Heart left ventricle (tissue), 16 donors: ENCODE measurements around the gene VSIG8. TPM values are rescaled to one million over a fixed set of nuclear protein-coding genes. Genes with fewer than 3 reads are reported as not detected.

ENCODE experiments used
- ATAC-seq, 4 donors: fragments of 200-7000 bp; cut with Tn5 transposase; one replicate each; pipeline ENCODE4 v1.9.1; 2020 to 2022; ENCODE audit warnings: moderate library complexity in 4 of 4, mild to moderate bottlenecking in 3 of 4, moderate number of reproducible peaks in 1 of 4
- DNase-seq, 5 donors: peaks; one replicate each; pipeline ENCODE4 v3.0.0-alpha.2; 2020
- H3K27ac ChIP-seq, 12 donors: fragments of 200-600 bp; sonication (generic) in 4 of 12; one replicate each; pipeline versions ENCODE4 v1.5.0 to v1.8.0; 2016 to 2022; ENCODE audit warnings: mild to moderate bottlenecking in 2 of 12
- H3K27me3 ChIP-seq, 9 donors: fragments of 200-600 bp; sonication (generic) in 2 of 9; one replicate each; pipeline versions ENCODE4 v1.5.1 to v1.8.0; 2016 to 2022; ENCODE audit warnings: mild to moderate bottlenecking in 3 of 9
- H3K36me3 ChIP-seq, 9 donors: fragments of 200-600 bp; sonication (generic) in 2 of 9; one replicate each; pipeline versions ENCODE4 v1.5.0 to v1.8.0; 2018 to 2022; ENCODE audit warnings: mild to moderate bottlenecking in 2 of 9
- H3K4me1 ChIP-seq, 12 donors: fragments of 200-600 bp; sonication (generic) in 4 of 12; one replicate each; pipeline versions ENCODE4 v1.5.0 to v1.8.0; 2016 to 2022; ENCODE audit warnings: mild to moderate bottlenecking in 3 of 12
- H3K4me3 ChIP-seq, 12 donors: fragments of 200-600 bp; sonication (generic) in 4 of 12; one replicate each; pipeline versions ENCODE4 v1.5.0 to v1.8.0; 2017 to 2022; ENCODE audit warnings: mild to moderate bottlenecking in 9 of 12, moderate library complexity in 4 of 12
- H3K9me3 ChIP-seq, 12 donors: fragments of 200-600 bp; sonication (generic) in 4 of 12; one replicate each; pipeline versions ENCODE4 v1.5.0 to v1.8.0; 2016 to 2022; ENCODE audit warnings: mild to moderate bottlenecking in 1 of 12
- POLR2A ChIP-seq, 2 donors: fragments of 450-650 bp; IDR thresholded peaks; one replicate each; pipeline ENCODE4 v1.6.1; 2017; ENCODE audit warnings: antibody characterized with exemption in 2 of 2, mild to moderate bottlenecking in 2 of 2, moderate library complexity in 2 of 2
- WGBS, 4 donors: extraction: QIAGEN DNeasy Blood & Tissue Kit in 2 of 4; methylation state at CpG; one replicate each; pipeline versions ENCODE4 v1.1.5 to v1.1.7; 2013 to 2018; 5-methylcytosine and 5-hydroxymethylcytosine counted together
- intact Hi-C, 10 donors: fragments of 100-400 bp; cut with DNase I; formaldehyde crosslinking; loops; one replicate each; pipeline versions ENCODE4 v1.11.1 to v1.14.2; 2022
- polyA plus RNA-seq, 2 donors: library from polyadenylated mRNA; stranded (reverse); fragments of 200-250 nt; gene quantifications; one replicate each; pipeline ENCODE4 v1.2.3, GENCODE V29; 2013
- total RNA-seq, 9 donors: library from RNA; depleted of rRNA in 2 of 9; stranded (reverse); fragments of >200 nt in 2 of 9; fragmentation: NEBNext Ultra II Directional in 3 of 9; extraction: Animal tissue kit (Norgen Biotek cat#: 25700) in 3 of 9; gene quantifications; one replicate each; pipeline versions ENCODE4 v1.1.0 to v1.2.4, GENCODE V29; 2016 to 2023
- TF ChIP-seq, protein P1 (sequence below), 12 donors: fragments of 200-600 bp; sonication (generic) in 4 of 12; IDR thresholded peaks; one replicate each; pipeline versions ENCODE4 v1.5.0 to v1.8.0; 2018 to 2022; ENCODE audit warnings: antibody characterized with exemption in 12 of 12, mild to moderate bottlenecking in 5 of 12
- donor health status: ischemic (EF 13 %, LVEDD 7.1; RV severe dilation, severe dysfunction).
- donor health status: healthy with polysubstance abuse.
- donor health status: DM: no; HTN: yes; CAD: no.
- donor health status: DM: no; HTN: no; CAD: no.
- donor health status: ischemic (EF 25% LVEDD 6.9; RV normal size, moderate dysfunction).
- donor health status: ischemic (EF 25% LVEDD 5.7; RV mildly dilated, moderate dysfunction).
- donor health status: healthy.
- donor health status: DM: yes; HTN: yes; CAD: no.
- donor health status: ischemic (EF 35%, LVEDD 5.7; RV mildly dilated, moderate dysfunction).
- donor health status: nonischemic (EF 11% LVEDD 7.7; RV severe dilation, severe dysfunction).
- donor health status: DM: yes; HTN: yes; CAD: no.
- donor health status: PGD.
- donor health status: ischemic (EF 29% LVEDD 5.4; RV normal size, mild dysfunction).
- donor health status: nonischemic (EF 23%, LVEDD 6.1; RV moderate dilation, normal function).

The VSIG8 gene
- total and polyA plus RNA-seq, 11 donors, result 0.27 TPM; not detected in 10

- Histone ChIP-seq H3K27ac (no peak overlapping the region), H3K27me3 (no peaks in the 10 kb centered on the region), H3K36me3 (peaks cover 0 to 51% (median 0%) of the 10 kb centered on the region in 9 donors), H3K9me3 (no peaks in the 10 kb centered on the region), H3K4me1 (peaks cover 0 to 33% (median 0%) of the 10 kb centered on the region in 12 donors), H3K4me3 (no peak overlapping the region)
- DNase-seq, result no peak
- intact Hi-C loops, result loop anchor here in 1 of 10 donors (10.0 kb wide), 1 partner anchor 102 kb away; no protein-coding TSS in a partner anchor
- no peak for TF ChIP-seq POLR2A (IDR thresholded peaks at IDR 0.05)
- TF ChIP-seq, protein P1, sequence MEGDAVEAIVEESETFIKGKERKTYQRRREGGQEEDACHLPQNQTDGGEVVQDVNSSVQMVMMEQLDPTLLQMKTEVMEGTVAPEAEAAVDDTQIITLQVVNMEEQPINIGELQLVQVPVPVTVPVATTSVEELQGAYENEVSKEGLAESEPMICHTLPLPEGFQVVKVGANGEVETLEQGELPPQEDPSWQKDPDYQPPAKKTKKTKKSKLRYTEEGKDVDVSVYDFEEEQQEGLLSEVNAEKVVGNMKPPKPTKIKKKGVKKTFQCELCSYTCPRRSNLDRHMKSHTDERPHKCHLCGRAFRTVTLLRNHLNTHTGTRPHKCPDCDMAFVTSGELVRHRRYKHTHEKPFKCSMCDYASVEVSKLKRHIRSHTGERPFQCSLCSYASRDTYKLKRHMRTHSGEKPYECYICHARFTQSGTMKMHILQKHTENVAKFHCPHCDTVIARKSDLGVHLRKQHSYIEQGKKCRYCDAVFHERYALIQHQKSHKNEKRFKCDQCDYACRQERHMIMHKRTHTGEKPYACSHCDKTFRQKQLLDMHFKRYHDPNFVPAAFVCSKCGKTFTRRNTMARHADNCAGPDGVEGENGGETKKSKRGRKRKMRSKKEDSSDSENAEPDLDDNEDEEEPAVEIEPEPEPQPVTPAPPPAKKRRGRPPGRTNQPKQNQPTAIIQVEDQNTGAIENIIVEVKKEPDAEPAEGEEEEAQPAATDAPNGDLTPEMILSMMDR (IDR thresholded peaks at IDR 0.05), result no peak
- 94 to 98% (median 97%) methylated on average over 2 of the region's 2 CpGs for WGBS, 4 donors
- ATAC-seq, result no peak
Measured at GRCh38 chr1:159832309-159832708, 30.1 kb downstream of the VSIG8 start.

- 59 to 64% (median 59%) methylated on average over 7 of the region's 7 CpGs for WGBS, 4 donors
- H3K4me3 ChIP-seq, result no peak overlapping the region
- ATAC-seq, result no peak
- H3K36me3 ChIP-seq, result peaks cover 0 to 44% (median 0%) of the 10 kb centered on the region in 9 donors
- no peak for DNase-seq
- no peaks in the 10 kb centered on the region for H3K27me3 ChIP-seq
- no peaks in the 10 kb centered on the region for H3K9me3 ChIP-seq
- peaks cover 0 to 40% (median 0%) of the 10 kb centered on the region in 12 donors for H3K4me1 ChIP-seq
- intact Hi-C loops, result loop anchor here in 1 of 10 donors (10.0 kb wide), 1 partner anchor 103 kb away; no protein-coding TSS in a partner anchor
- TF ChIP-seq, protein P1 (IDR thresholded peaks at IDR 0.05), result no peak
- no peak for TF ChIP-seq POLR2A (IDR thresholded peaks at IDR 0.05)
- H3K27ac ChIP-seq, result no peak overlapping the region
Measured at GRCh38 chr1:159831412-159832141, 30.9 kb downstream of the VSIG8 start.

DNA sequence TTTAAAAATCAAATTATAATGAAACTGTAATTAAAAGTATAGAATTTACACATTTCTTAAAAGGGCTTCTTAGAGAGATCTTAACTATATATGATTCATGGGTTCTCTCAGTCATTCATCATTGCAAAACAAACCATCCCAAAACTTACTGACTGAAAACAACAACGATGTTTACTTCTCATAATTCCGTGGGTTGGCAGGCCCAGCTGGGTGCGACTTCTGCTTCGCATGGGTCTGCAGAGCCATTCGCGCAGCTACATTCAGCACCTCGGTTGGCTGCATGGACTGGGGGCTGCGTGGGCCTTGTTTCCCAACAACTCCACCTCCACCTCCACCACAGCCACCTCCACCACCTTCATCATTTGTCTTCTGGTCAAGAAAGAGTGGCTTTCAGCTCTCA, 31.7 kb downstream of the VSIG8 start:
- Histone ChIP-seq H3K36me3 (peaks cover 0 to 35% (median 0%) of the 10 kb centered on the region in 9 donors), H3K27ac (peak overlapping the region in 1 of 12 donors; percentile 6), H3K9me3 (no peaks in the 10 kb centered on the region), H3K27me3 (no peaks in the 10 kb centered on the region), H3K4me1 (peaks cover 0 to 48% (median 0%) of the 10 kb centered on the region in 12 donors), H3K4me3 (peak overlapping the region in 1 of 12 donors; percentile 58)
- 86 to 96% (median 91%) methylated on average over 8 of the region's 8 CpGs for WGBS, 4 donors
- TF ChIP-seq, protein P1 (IDR thresholded peaks at IDR 0.05), result no peak
- no peak for TF ChIP-seq POLR2A (IDR thresholded peaks at IDR 0.05)
- intact Hi-C loops, result loop anchor here in 1 of 10 donors (10.0 kb wide), 1 partner anchor 104 kb away; no protein-coding TSS in a partner anchor
- no peak for ATAC-seq
- DNase-seq, result no peak

- H3K27me3 ChIP-seq, result no peaks in the 10 kb centered on the region
- TF ChIP-seq POLR2A (IDR thresholded peaks at IDR 0.05), result no peak
- TF ChIP-seq, protein P1 (IDR thresholded peaks at IDR 0.05), result no peak
- H3K4me1 ChIP-seq, result peaks cover 0 to 56% (median 0%) of the 10 kb centered on the region in 12 donors
- intact Hi-C loops, result loop anchor here in 1 of 10 donors (10.0 kb wide), 1 partner anchor 105 kb away; no protein-coding TSS in a partner anchor
- no peaks in the 10 kb centered on the region for H3K9me3 ChIP-seq
- ATAC-seq (peak; percentile 21 to 62 (median 48)), DNase-seq (peak in 3 of 5 donors; percentile 39 to 62 (median 55))
- H3K36me3 ChIP-seq, result peaks cover 0 to 27% (median 0%) of the 10 kb centered on the region in 9 donors
- peak overlapping the region in 1 of 12 donors; percentile 91 for H3K27ac ChIP-seq
- 79 to 88% (median 84%) methylated on average over 18 of the region's 18 CpGs for WGBS, 4 donors
- peak overlapping the region in 1 of 12 donors; percentile 58 for H3K4me3 ChIP-seq
Measured at GRCh38 chr1:159829822-159830465, 32.5 kb downstream of the VSIG8 start.
